Psoas muscle (tissue), 8 donors: Measurements from ENCODE around the gene PKHD1. TPM values are rescaled to one million over a fixed set of nuclear protein-coding genes. Genes with fewer than 3 reads are reported as not detected.

Experiments used
- ATAC-seq, 4 donors: fragments of 200-7000 bp; cut with Tn5 transposase; one replicate each; pipeline ENCODE4 v1.9.1; 2020; ENCODE audit warnings: moderate library complexity in 3 of 4, mild to moderate bottlenecking in 2 of 4
- DNase-seq, 2 donors: peaks; one replicate each; pipeline ENCODE4 v3.0.0-alpha.2; 2020
- H3K27ac ChIP-seq: fragments of 200-600 bp; one replicate; pipeline ENCODE4 v1.8.0; 2022
- H3K27me3 ChIP-seq, 3 donors: fragments of 200-600 bp in 1 of 3; one replicate each; pipeline versions ENCODE4 v1.6.1 to v1.8.0; 2013 to 2022; ENCODE audit warnings: low read length in 2 of 3, mild to moderate bottlenecking in 2 of 3, moderate library complexity in 1 of 3; ENCODE audit not compliant: insufficient read depth in 3 of 3
- H3K36me3 ChIP-seq, 2 donors: fragments of 200-600 bp in 1 of 2; one replicate each; pipeline versions ENCODE4 v1.6.1 to v1.8.0; 2013 to 2022; ENCODE audit warnings: low read depth in 1 of 2, mild to moderate bottlenecking in 1 of 2, moderate library complexity in 1 of 2; ENCODE audit not compliant: insufficient read depth in 1 of 2
- H3K4me1 ChIP-seq: fragments of 200-600 bp; one replicate; pipeline ENCODE4 v1.8.0; 2022
- H3K4me3 ChIP-seq: fragments of 200-600 bp; one replicate; pipeline ENCODE4 v1.8.0; 2022; ENCODE audit warnings: mild to moderate bottlenecking
- H3K9me3 ChIP-seq: fragments of 200-600 bp; one replicate; pipeline ENCODE4 v1.8.0; 2022
- CTCF ChIP-seq: fragments of 200-600 bp; IDR thresholded peaks from one replicate; pipeline ENCODE4 v1.8.0; 2022; ENCODE audit warnings: antibody characterized with exemption
- WGBS, 3 donors: extraction: QIAGEN DNeasy Blood & Tissue Kit; methylation state at CpG; one replicate each; pipeline versions ENCODE4 v1.1.6 to v1.1.7; 2013; 5-methylcytosine and 5-hydroxymethylcytosine counted together
- intact Hi-C, 2 donors: fragments of 100-400 bp; cut with DNase I; formaldehyde crosslinking; loops; one replicate each; pipeline versions ENCODE4 v1.11.0 to v1.14.2; 2022
- long read RNA-seq, 2 donors: library from polyadenylated mRNA; unstranded; transcript quantifications; one replicate each; pipeline ENCODE4 v2.0.0, GENCODE V29; 2021
- polyA plus RNA-seq, 3 donors: library from polyadenylated mRNA; stranded (reverse); fragments of 200-250 nt; gene quantifications; one replicate each; pipeline ENCODE4 v1.2.3, GENCODE V29; 2013
- total RNA-seq, 4 donors: library from RNA; stranded (reverse); fragmentation: NEBNext Ultra II Directional in 2 of 4; extraction: Animal tissue kit (Norgen Biotek cat#: 25700) in 2 of 4; gene quantifications; one replicate each; pipeline versions ENCODE4 v1.2.1 to v1.2.4, GENCODE V29; 2021 to 2023
- donor health status: healthy with polysubstance abuse.
- donor health status: DM: no; HTN: no; CAD: no; lungs with moderate emphysema.
- donor health status: Bipolar disorder and iron deficiency.
- donor health status: healthy.
- donor health status: DM: yes; HTN: yes; CAD: no.
- donor health status: DM: no; HTN: no; CAD: no.
- donor health status: DM: no; HTN: no; CAD: no.
- donor health status: DM: yes; HTN: yes; CAD: no.

PKHD1 gene
- total RNA-seq: under 1 TPM in 3 of 4 donors, not detected in 1; 0.02 to 0.11 (median 0.04) TPM
- under 1 TPM in 2 of 3 donors, not detected in 1; under 0.01 to 0.01 TPM for polyA plus RNA-seq
- long read RNA-seq, donor 1: 0 reads
- long read RNA-seq, donor 2: 0 reads

DNA sequence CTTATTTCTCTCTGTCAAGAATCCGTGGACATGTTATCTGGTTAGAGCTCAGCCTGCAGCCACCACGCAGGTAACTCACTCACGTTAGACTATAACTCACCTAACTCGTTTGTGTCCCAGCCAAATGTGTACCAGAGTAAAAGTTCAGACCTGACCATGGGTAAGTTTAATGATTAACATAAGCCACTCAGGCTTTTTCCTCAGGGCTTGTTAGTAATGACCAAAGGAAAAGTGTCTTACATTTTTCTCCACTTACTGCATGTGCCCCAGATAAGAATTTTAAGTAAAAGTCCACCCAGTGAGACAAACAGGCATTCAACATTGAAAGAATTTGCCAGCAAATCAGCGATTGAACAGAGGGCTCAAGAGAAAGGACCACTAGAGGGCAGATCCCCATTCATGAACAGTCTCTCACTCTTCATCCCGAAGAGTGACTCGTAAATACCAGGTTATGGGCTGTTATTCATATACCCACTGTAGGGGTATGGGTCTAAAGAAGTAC lies at the start of gene PKHD1:
Gene PKHD1 (minus strand): TSS at position 116 of the 502 bp plus-strand sequence. CDS start 2,680 bp downstream, outside the sequence.
- Histone ChIP-seq H3K27ac (no peak within 1 kb of the TSS), H3K27me3 (no peaks in the 10 kb centered on the region), H3K9me3 (no peaks in the 10 kb centered on the region), H3K36me3 (no peaks in the 10 kb centered on the region), H3K4me3 (no peak within 1 kb of the TSS), H3K4me1 (no peaks in the 10 kb centered on the region)
- ATAC-seq (peak in 3 of 4 donors; percentile 43 to 93 (median 72)), DNase-seq (no peak)
- intact Hi-C loops: loop anchor here in 1 of 2 donors (5.0 kb wide), 2 partner anchors 55 to 145 kb away; no protein-coding TSS in a partner anchor
- TF ChIP-seq CTCF: peak; percentile 50
- 38 to 53% (median 44%) methylated on average over 7 of the region's 7 CpGs for WGBS, 3 donors

GRCh38 chr6:52136934-52137467 lies 49.6 kb upstream of the PKHD1 start:
- intact Hi-C loops: loop anchor here in 1 of 2 donors (1.0 kb wide), 1 partner anchor 29 kb away; no protein-coding TSS in a partner anchor
- H3K4me1 ChIP-seq: peaks cover 2% of the 10 kb centered on the region
- peak overlapping the region; percentile 81 for H3K27ac ChIP-seq
- H3K36me3 ChIP-seq: peaks cover 0 to 33% of the 10 kb centered on the region in 2 donors
- TF ChIP-seq CTCF: no peak
- no peaks in the 10 kb centered on the region for H3K27me3 ChIP-seq
- peak in 3 of 4 donors; percentile 15 to 23 (median 21) for ATAC-seq
- WGBS, 3 donors: 30 to 37% (median 30%) methylated on average over 12 of the region's 12 CpGs
- no peaks in the 10 kb centered on the region for H3K9me3 ChIP-seq
- H3K4me3 ChIP-seq: peak overlapping the region; percentile 80
- DNase-seq: no peak

- Histone ChIP-seq H3K4me3 (peak overlapping the region; percentile 80), H3K27ac (peak overlapping the region; percentile 81), H3K9me3 (no peaks in the 10 kb centered on the region), H3K27me3 (no peaks in the 10 kb centered on the region), H3K36me3 (peaks cover 0 to 25% of the 10 kb centered on the region in 2 donors), H3K4me1 (peaks cover 2% of the 10 kb centered on the region)
- ATAC-seq (peak; percentile 80 to 90 (median 88)), DNase-seq (no peak)
- no peak for TF ChIP-seq CTCF
- intact Hi-C loops: no loop called here
- WGBS, 3 donors: 18 to 31% (median 22%) methylated on average over 4 of the region's 4 CpGs
These were observed 48.6 kb upstream of the PKHD1 start for GRCh38 chr6:52136055-52136454.

DNA sequence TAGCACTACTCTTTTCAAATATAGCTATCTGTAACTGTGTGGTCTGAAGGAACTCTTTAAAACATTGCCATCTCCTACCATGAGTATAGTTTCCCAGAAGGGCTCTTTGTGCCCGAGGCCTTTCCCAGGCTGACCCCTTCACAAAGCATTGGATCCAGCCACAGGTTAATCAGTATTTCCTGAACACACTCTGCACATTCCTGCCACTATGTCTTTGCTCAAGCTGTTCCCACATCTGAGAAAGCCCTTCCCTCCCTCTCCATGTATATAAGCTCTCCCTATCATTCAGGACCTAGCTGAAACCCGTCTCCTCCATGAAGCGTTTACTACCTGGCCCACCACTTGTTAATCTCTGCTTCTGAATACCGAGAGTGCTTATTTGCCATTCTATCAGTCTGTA lies 47.8 kb upstream of the PKHD1 start:
- ATAC-seq (peak in 1 of 4 donors; percentile 22), DNase-seq (no peak)
- Histone ChIP-seq H3K4me1 (peaks cover 9% of the 10 kb centered on the region), H3K27me3 (no peaks in the 10 kb centered on the region), H3K36me3 (peaks cover 0 to 18% of the 10 kb centered on the region in 2 donors), H3K27ac (peak overlapping the region; percentile 81), H3K9me3 (no peaks in the 10 kb centered on the region), H3K4me3 (peak overlapping the region; percentile 80)
- TF ChIP-seq CTCF: no peak
- intact Hi-C loops: no loop called here
- WGBS, 3 donors: 84 to 90% (median 88%) methylated on average over 4 of the region's 4 CpGs
